Tibial nerve (tissue), 4 donors: Measurements from ENCODE around the gene AAMDC.

Experiments used
- EP300 ChIP-seq, 2 donors: sonication (generic); formaldehyde crosslinking; IDR thresholded peaks; one replicate each; pipeline ENCODE4 v1.6.1; 2017; ENCODE audit warnings: antibody characterized with exemption in 2 of 2, mild to moderate bottlenecking in 1 of 2
- POLR2A ChIP-seq, 2 donors: fragments of 450-650 bp; IDR thresholded peaks; one replicate each; pipeline ENCODE4 v1.6.1; 2017; ENCODE audit warnings: antibody characterized with exemption in 2 of 2, mild to moderate bottlenecking in 2 of 2, moderate library complexity in 2 of 2
- TF ChIP-seq, protein P1 (sequence below), 5 experiments: fragments of 200-600 bp in 3 of 5; fragments of 450-650 bp in 2 of 5; sonication (generic) in 3 of 5; IDR thresholded peaks; one replicate each; pipeline ENCODE4 v1.5.1; 2016 to 2019; ENCODE audit warnings: antibody characterized with exemption in 5 of 5, mild to moderate bottlenecking in 3 of 5, moderate library complexity in 2 of 5

GRCh38 chr11:77871855-77872254 lies 50.9 kb downstream of the AAMDC start:
- TF ChIP-seq, protein P1, sequence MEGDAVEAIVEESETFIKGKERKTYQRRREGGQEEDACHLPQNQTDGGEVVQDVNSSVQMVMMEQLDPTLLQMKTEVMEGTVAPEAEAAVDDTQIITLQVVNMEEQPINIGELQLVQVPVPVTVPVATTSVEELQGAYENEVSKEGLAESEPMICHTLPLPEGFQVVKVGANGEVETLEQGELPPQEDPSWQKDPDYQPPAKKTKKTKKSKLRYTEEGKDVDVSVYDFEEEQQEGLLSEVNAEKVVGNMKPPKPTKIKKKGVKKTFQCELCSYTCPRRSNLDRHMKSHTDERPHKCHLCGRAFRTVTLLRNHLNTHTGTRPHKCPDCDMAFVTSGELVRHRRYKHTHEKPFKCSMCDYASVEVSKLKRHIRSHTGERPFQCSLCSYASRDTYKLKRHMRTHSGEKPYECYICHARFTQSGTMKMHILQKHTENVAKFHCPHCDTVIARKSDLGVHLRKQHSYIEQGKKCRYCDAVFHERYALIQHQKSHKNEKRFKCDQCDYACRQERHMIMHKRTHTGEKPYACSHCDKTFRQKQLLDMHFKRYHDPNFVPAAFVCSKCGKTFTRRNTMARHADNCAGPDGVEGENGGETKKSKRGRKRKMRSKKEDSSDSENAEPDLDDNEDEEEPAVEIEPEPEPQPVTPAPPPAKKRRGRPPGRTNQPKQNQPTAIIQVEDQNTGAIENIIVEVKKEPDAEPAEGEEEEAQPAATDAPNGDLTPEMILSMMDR (IDR thresholded peaks at IDR 0.05) = no peak
- no peak for TF ChIP-seq POLR2A (IDR thresholded peaks at IDR 0.05)
- TF ChIP-seq EP300 (IDR thresholded peaks at IDR 0.05) = no peak
